ENCODE measurements around the gene SLC11A2.

The SLC11A2 gene

DNA sequence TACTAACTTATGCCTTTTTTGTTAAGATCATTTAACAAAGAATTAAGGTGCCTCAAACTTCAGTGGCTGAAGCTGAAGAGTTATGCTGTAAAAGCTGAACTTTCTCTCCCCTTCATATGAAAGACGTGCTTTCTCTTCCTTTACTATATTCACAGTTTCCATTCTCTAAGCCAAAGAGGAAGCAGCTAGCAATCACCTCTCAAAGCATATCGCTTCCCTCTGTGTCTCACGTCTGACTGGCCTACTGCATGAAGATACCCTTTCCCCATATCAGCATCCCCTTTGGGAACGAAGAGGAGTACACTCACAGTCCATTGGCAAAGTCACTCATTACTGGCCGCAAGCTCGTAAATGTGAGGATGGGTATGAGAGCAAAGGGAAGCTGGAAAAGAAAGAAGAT is 34.9 kb downstream of the SLC11A2 start:
- TF ChIP-seq, protein P1, sequence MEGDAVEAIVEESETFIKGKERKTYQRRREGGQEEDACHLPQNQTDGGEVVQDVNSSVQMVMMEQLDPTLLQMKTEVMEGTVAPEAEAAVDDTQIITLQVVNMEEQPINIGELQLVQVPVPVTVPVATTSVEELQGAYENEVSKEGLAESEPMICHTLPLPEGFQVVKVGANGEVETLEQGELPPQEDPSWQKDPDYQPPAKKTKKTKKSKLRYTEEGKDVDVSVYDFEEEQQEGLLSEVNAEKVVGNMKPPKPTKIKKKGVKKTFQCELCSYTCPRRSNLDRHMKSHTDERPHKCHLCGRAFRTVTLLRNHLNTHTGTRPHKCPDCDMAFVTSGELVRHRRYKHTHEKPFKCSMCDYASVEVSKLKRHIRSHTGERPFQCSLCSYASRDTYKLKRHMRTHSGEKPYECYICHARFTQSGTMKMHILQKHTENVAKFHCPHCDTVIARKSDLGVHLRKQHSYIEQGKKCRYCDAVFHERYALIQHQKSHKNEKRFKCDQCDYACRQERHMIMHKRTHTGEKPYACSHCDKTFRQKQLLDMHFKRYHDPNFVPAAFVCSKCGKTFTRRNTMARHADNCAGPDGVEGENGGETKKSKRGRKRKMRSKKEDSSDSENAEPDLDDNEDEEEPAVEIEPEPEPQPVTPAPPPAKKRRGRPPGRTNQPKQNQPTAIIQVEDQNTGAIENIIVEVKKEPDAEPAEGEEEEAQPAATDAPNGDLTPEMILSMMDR (IDR thresholded peaks at IDR 0.05; ENCODE audit: low read depth, low read length) = no peak
- TF ChIP-seq, protein P2, sequence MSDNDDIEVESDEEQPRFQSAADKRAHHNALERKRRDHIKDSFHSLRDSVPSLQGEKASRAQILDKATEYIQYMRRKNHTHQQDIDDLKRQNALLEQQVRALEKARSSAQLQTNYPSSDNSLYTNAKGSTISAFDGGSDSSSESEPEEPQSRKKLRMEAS (IDR thresholded peaks at IDR 0.05; ENCODE audit: low read depth, low read length) = no peak
- TF ChIP-seq POLR2A (IDR thresholded peaks at IDR 0.05; ENCODE audit: extremely low read depth, insufficient read length) (no peak), MYC (IDR thresholded peaks at IDR 0.05; ENCODE audit: low read depth, low read length) (no peak)
- H3K4me3 ChIP-seq (ENCODE audit: low read depth, low read length) = no peak overlapping the region
- no peak for DNase-seq (ENCODE audit: low read depth)

DNA sequence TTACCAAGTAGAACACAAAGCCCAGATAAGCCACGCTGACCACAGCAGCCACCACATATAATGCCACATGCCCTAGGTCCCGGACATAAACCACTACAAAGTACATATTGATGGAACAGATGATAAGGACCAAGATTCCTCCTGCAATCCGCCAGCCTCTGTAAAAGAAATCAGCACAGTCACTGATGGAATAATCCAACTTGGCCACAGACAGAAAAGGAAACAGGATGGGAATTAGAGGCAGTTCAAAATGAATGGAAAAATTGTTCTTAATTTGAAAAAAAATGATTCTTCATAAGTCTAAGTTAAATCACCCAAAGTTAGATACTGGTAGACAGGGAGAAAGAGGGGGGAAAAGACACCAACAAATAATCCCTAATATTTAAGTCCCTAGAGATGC is 35.4 kb downstream of the SLC11A2 start:
- H3K4me3 ChIP-seq (ENCODE audit: low read depth, low read length) = no peak overlapping the region
- DNase-seq (ENCODE audit: low read depth) = no peak
- TF ChIP-seq MYC (IDR thresholded peaks at IDR 0.05; ENCODE audit: low read depth, low read length) (no peak), POLR2A (IDR thresholded peaks at IDR 0.05; ENCODE audit: extremely low read depth, insufficient read length) (no peak)
- TF ChIP-seq, protein P1 (IDR thresholded peaks at IDR 0.05; ENCODE audit: low read depth, low read length) = no peak
- TF ChIP-seq, protein P2 (IDR thresholded peaks at IDR 0.05; ENCODE audit: low read depth, low read length) = no peak

DNA sequence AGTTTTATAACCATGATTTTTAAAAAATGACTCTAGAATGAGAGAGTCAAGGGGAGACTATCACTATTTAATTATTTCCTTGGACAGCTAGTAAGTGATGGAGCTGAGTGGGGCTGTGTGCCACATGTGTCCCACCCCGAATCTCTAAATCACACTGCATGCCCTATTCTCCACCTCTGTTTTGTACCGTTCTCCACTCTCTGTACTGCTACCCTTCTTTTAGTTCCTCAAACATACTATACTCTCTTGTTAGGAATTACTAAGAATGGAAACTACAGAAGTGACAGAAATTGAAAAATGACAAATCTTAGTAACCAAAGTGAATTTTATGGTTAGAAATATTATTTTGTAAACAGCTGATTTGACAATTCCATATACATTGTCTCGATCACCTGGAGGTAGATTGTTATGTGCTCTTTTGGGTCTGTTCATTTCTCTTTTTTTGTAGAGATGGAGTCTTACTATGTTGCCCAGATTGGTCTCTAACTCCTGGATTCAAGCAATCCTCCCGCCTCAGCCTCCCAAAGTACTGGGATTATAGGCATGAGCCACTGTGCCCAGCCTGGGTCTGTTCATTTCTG is 35.9 kb downstream of the SLC11A2 start:
- H3K4me3 ChIP-seq (ENCODE audit: low read depth, low read length) = no peak overlapping the region
- TF ChIP-seq, protein P2 (IDR thresholded peaks at IDR 0.05; ENCODE audit: low read depth, low read length) = no peak
- TF ChIP-seq, protein P1 (IDR thresholded peaks at IDR 0.05; ENCODE audit: low read depth, low read length) = no peak
- TF ChIP-seq MYC (IDR thresholded peaks at IDR 0.05; ENCODE audit: low read depth, low read length) (no peak), POLR2A (IDR thresholded peaks at IDR 0.05; ENCODE audit: extremely low read depth, insufficient read length) (no peak)
- DNase-seq (ENCODE audit: low read depth) = no peak

DNA sequence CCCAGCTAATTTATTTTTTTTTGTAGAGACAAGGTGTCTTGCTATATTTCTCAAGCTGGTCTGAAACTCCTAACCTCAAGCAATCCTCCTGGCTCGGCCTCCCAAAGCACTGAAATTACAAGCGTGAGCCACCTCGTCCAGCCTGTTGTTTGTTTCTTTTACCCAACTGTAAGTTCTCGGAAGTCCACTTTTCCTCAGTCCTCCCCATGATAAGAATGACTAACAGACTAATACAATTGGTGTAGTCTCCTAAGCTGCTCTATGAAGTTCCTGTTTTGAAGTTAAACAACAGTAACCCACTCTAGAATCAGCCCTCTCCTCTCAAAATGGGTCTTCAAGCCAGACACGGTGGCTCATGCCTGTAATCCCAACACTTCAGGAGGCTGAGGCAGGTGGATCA is 37.3 kb downstream of the SLC11A2 start:
- no peak for DNase-seq (ENCODE audit: low read depth)
- no peak overlapping the region for H3K4me3 ChIP-seq (ENCODE audit: low read depth, low read length)
- TF ChIP-seq, protein P1 (IDR thresholded peaks at IDR 0.05; ENCODE audit: low read depth, low read length) = no peak
- no peak for TF ChIP-seq MYC (IDR thresholded peaks at IDR 0.05; ENCODE audit: low read depth, low read length)
- TF ChIP-seq, protein P2 (IDR thresholded peaks at IDR 0.05; ENCODE audit: low read depth, low read length) = no peak
- TF ChIP-seq POLR2A (IDR thresholded peaks at IDR 0.05; ENCODE audit: extremely low read depth, insufficient read length) = no peak

DNA sequence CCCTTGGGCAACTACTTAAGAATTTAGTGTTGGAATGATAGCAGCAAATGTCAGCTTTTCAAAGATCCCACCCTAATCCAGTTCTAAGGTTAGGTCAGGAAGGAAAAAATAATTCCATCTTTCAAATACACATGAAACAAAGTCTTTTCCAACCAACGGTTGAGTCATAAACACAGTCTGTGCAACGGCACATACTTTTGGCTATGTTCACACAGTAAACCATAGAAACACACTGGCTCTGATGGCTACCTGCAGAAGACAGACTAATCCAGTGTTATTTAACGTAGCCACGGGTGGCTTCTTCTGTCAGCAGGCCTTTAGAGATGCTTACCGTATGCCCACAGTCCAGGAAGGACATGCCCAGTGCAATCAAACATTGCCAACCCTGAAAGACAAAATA is 38.1 kb downstream of the SLC11A2 start:
- no peak overlapping the region for H3K4me3 ChIP-seq (ENCODE audit: low read depth, low read length)
- no peak for TF ChIP-seq POLR2A (IDR thresholded peaks at IDR 0.05; ENCODE audit: extremely low read depth, insufficient read length)
- TF ChIP-seq, protein P2 (IDR thresholded peaks at IDR 0.05; ENCODE audit: low read depth, low read length) = no peak
- TF ChIP-seq, protein P1 (IDR thresholded peaks at IDR 0.05; ENCODE audit: low read depth, low read length) = no peak
- no peak for TF ChIP-seq MYC (IDR thresholded peaks at IDR 0.05; ENCODE audit: low read depth, low read length)

More for the DNA sequence above, 38.1 kb downstream of the SLC11A2 start:
- no peak for DNase-seq (ENCODE audit: low read depth)
